Measurements from ENCODE around the gene RPS4Y2. TPM values are rescaled to one million over a fixed set of nuclear protein-coding genes. Genes with fewer than 3 reads are reported as not detected.
A peak's percentile ranks its signal among the peaks of the same experiment; 100 is the strongest.

Gene RPS4Y2
- total and polyA plus RNA-seq, 2 donors (not counting 1 experiment from before 2014, with no cell fraction given): 0.49 TPM; not detected in 1

GRCh38 chrY:20781408-20781807 lies 25.5 kb downstream of the RPS4Y2 start:
- H3K4me1 ChIP-seq (ENCODE audit: control insufficient read depth in 2 of 2, insufficient read depth in 2 of 2, low read length in 2 of 2): peaks cover 0 to 20% of the 10 kb centered on the region in 2 donors
- no peak overlapping the region for H3K27ac ChIP-seq (ENCODE audit: low read length in 2 of 2)
- Mint-ChIP-seq H3K4me3 (no peak overlapping the region), H3K4me1 (peaks cover 35% of the 10 kb centered on the region), H3K27me3 (no peaks in the 10 kb centered on the region), H3K9me3 (ENCODE audit: insufficient read depth) (no peaks in the 10 kb centered on the region), H3K27ac (peak overlapping the region; percentile 26)
- H3K27me3 ChIP-seq (replicated peaks in 1 of 4; ENCODE audit: control extremely low read depth in 1 of 4, control insufficient read depth in 3 of 4, insufficient read depth in 4 of 4, low read length in 3 of 4): no peaks in the 10 kb centered on the region
- H3K79me2 ChIP-seq (ENCODE audit: control insufficient read depth, insufficient read depth, low read length): no peaks in the 10 kb centered on the region
- ChIA-PET CTCF (no interaction called here), POLR2A (interaction anchor here (0.6 kb wide), 1 partner anchor 17 kb away, joined by 3 read pairs; no protein-coding TSS in a partner anchor)
- TF ChIP-seq EZH2 (IDR thresholded peaks at IDR 0.05; ENCODE audit: borderline replicate concordance, insufficient read depth, low read depth, low read length, poor library complexity, severe bottlenecking) (no peak), CTCF (IDR thresholded peaks at IDR 0.05) (no peak)
- H3K9me3 ChIP-seq (ENCODE audit: control extremely low read depth in 1 of 3, control insufficient read depth in 2 of 3, insufficient read depth in 1 of 3, low read length in 2 of 3): no peaks in the 10 kb centered on the region
- no peak overlapping the region for H3K9ac ChIP-seq (ENCODE audit: low read length)
- no peak overlapping the region for H2AFZ ChIP-seq (ENCODE audit: insufficient read depth, low read depth, low read length, poor library complexity, severe bottlenecking)
- DNase-seq: peak; percentile 18
- H3K4me2 ChIP-seq (replicated peaks; ENCODE audit: low read depth, low read length, poor library complexity, severe bottlenecking): no peak overlapping the region
- intact Hi-C loops (cut with micrococcal nuclease): loop anchor here (2.0 kb wide), 1 partner anchor 17 kb away; no protein-coding TSS in a partner anchor
- ATAC-seq (ENCODE audit: low read depth): no peak
- WGBS (ENCODE audit: insufficient coverage): no CpG with 5 or more reads among the region's 4 CpGs
- no peak overlapping the region for H3K4me3 ChIP-seq (ENCODE audit: control extremely low read depth in 1 of 5, extremely low read depth in 1 of 5, insufficient read depth in 1 of 5, low read depth in 2 of 5, low read length in 4 of 5)
- no peaks in the 10 kb centered on the region for H3K36me3 ChIP-seq (replicated peaks in 1 of 2; ENCODE audit: control extremely low read depth in 1 of 2, control insufficient read depth in 1 of 2, extremely low read depth in 1 of 2, insufficient read depth in 2 of 2, low read length in 1 of 2)
- no peaks in the 10 kb centered on the region for H4K20me1 ChIP-seq (ENCODE audit: control insufficient read depth, insufficient read depth, low read length, poor library complexity, severe bottlenecking)

GRCh38 chrY:20784965-20785364 lies 29.1 kb downstream of the RPS4Y2 start:
- Histone ChIP-seq H3K79me2 (ENCODE audit: control insufficient read depth, insufficient read depth, low read length) (no peaks in the 10 kb centered on the region), H3K27ac (ENCODE audit: low read length in 2 of 2) (no peak overlapping the region), H3K27me3 (replicated peaks in 1 of 4; ENCODE audit: control extremely low read depth in 1 of 4, control insufficient read depth in 3 of 4, insufficient read depth in 4 of 4, low read length in 3 of 4) (no peaks in the 10 kb centered on the region), H3K4me3 (ENCODE audit: control extremely low read depth in 1 of 5, extremely low read depth in 1 of 5, insufficient read depth in 1 of 5, low read depth in 2 of 5, low read length in 4 of 5) (no peak overlapping the region), H3K9ac (ENCODE audit: low read length) (no peak overlapping the region), H3K36me3 (replicated peaks in 1 of 2; ENCODE audit: control extremely low read depth in 1 of 2, control insufficient read depth in 1 of 2, extremely low read depth in 1 of 2, insufficient read depth in 2 of 2, low read length in 1 of 2) (no peaks in the 10 kb centered on the region), H3K4me2 (replicated peaks; ENCODE audit: low read depth, low read length, poor library complexity, severe bottlenecking) (no peak overlapping the region), H2AFZ (ENCODE audit: insufficient read depth, low read depth, low read length, poor library complexity, severe bottlenecking) (no peak overlapping the region), H3K9me3 (ENCODE audit: control extremely low read depth in 1 of 3, control insufficient read depth in 2 of 3, insufficient read depth in 1 of 3, low read length in 2 of 3) (peaks cover 0 to 2% (median 0%) of the 10 kb centered on the region in 3 donors), H4K20me1 (ENCODE audit: control insufficient read depth, insufficient read depth, low read length, poor library complexity, severe bottlenecking) (no peaks in the 10 kb centered on the region), H3K4me1 (ENCODE audit: control insufficient read depth in 2 of 2, insufficient read depth in 2 of 2, low read length in 2 of 2) (peaks cover 0 to 20% of the 10 kb centered on the region in 2 donors)
- no peak for DNase-seq
- Mint-ChIP-seq H3K27me3 (no peaks in the 10 kb centered on the region), H3K4me1 (peaks cover 46% of the 10 kb centered on the region), H3K27ac (no peak overlapping the region), H3K9me3 (ENCODE audit: insufficient read depth) (peaks cover 3% of the 10 kb centered on the region), H3K4me3 (no peak overlapping the region)
- WGBS (ENCODE audit: insufficient coverage): no CpG with 5 or more reads among the region's 1 CpG
- ATAC-seq (ENCODE audit: low read depth): no peak
- ChIA-PET POLR2A (no interaction called here), CTCF (no interaction called here)
- TF ChIP-seq EZH2 (IDR thresholded peaks at IDR 0.05; ENCODE audit: borderline replicate concordance, insufficient read depth, low read depth, low read length, poor library complexity, severe bottlenecking) (no peak), CTCF (IDR thresholded peaks at IDR 0.05) (no peak)
- intact Hi-C loops (cut with micrococcal nuclease): no loop called here
